ENCODE measurements around the gene MYH14. TPM values are rescaled to one million over a fixed set of nuclear protein-coding genes. Genes with fewer than 3 reads are reported as not detected.

The MYH14 gene
- total and polyA plus RNA-seq, 2 of the 8 experiments (the other 6 are each of a cell fraction or from before 2014, with no cell fraction given) = 17.3 to 28.6 TPM

DNA sequence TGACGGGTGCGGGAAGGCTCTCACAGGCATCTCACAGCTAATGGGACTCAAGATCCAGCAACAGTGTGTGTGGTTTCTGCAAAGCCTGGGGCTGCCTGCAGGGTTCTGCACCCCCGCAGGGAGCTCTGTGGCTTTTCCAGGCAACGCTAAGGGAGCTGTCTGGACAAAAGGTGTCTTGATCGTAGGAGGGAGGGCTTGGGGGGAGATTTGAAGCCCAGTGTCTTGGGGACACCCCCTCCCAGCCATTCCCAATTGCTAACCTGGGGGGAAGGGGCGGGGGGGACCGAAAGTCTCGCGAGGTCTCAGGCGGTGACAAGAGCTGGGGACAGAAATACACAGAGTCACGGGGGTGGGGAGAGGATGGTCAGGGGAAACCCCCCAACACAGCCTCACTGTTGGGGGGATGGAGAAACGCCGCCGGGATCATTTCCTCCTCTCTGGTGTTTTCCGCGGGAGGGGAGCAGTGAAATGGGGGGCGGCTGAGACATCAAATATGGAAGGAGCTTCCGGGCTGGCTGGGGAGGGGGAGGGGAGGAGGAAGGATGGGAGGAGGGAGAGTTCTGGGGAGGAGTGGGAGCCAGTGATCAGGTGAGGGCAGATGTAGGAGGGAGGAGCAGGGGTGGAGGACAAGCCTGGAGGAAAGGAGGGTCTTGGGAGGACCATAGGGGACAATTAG is 112.5 kb downstream of the MYH14 start (continued):
- TF ChIP-seq, protein P1, sequence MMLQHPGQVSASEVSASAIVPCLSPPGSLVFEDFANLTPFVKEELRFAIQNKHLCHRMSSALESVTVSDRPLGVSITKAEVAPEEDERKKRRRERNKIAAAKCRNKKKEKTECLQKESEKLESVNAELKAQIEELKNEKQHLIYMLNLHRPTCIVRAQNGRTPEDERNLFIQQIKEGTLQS (IDR thresholded peaks at IDR 0.05; ENCODE audit: insufficient read depth, low read depth, low read length) = no peak
- TF ChIP-seq EGR1 (IDR thresholded peaks at IDR 0.05; ENCODE audit: borderline replicate concordance, low read depth, low read length) (peak; percentile 53; the same call in 1 of the 2 replicates), POU5F1 (IDR thresholded peaks at IDR 0.05; ENCODE audit: low read depth, low read length) (no peak), TBP (IDR thresholded peaks at IDR 0.05; ENCODE audit: low read depth, low read length) (no peak; the same call in 1 of the 2 replicates), CHD2 (IDR thresholded peaks at IDR 0.05; ENCODE audit: low read length) (peak; percentile 86), JUN (IDR thresholded peaks at IDR 0.05; ENCODE audit: low read depth, low read length) (no peak), CBX5 (IDR thresholded peaks at IDR 0.05; ENCODE audit: low read depth, low read length) (no peak), SIX5 (IDR thresholded peaks at IDR 0.05; ENCODE audit: low read depth, low read length) (no peak), CBX8 (IDR thresholded peaks at IDR 0.05; ENCODE audit: borderline replicate concordance, low read depth, low read length) (no peak), POLR2AphosphoS5 (IDR thresholded peaks at IDR 0.05; ENCODE audit: low read depth, low read length) (no peak), SP1 (IDR thresholded peaks at IDR 0.05; ENCODE audit: low read depth, low read length) (0 out of 2 replicates have a peak, but pooled peaks have one; percentile 27), HDAC2 (IDR thresholded peaks at IDR 0.05; ENCODE audit: borderline replicate concordance in 1 of 2, low read depth in 2 of 2, low read length in 2 of 2) (peak in 1 of 2 experiments; percentile 34; a peak in 1 of 4 replicates), ZNF274 (IDR thresholded peaks at IDR 0.05; ENCODE audit: borderline replicate concordance, extremely low read depth, low read length) (no peak), EP300 (IDR thresholded peaks at IDR 0.05; ENCODE audit: borderline replicate concordance in 1 of 2, low read depth in 2 of 2, low read length in 2 of 2) (no peak), RXRA (IDR thresholded peaks at IDR 0.05; ENCODE audit: insufficient read depth, low read depth, low read length) (no peak), TCF12 (IDR thresholded peaks at IDR 0.05; ENCODE audit: low read depth, low read length) (no peak), JUND (IDR thresholded peaks at IDR 0.05; ENCODE audit: low read length) (no peak), CEBPB (IDR thresholded peaks at IDR 0.05; ENCODE audit: low read depth, low read length) (no peak), NANOG (IDR thresholded peaks at IDR 0.05; ENCODE audit: insufficient read depth, low read depth, low read length, poor library complexity, severe bottlenecking) (no peak), FOSL1 (IDR thresholded peaks at IDR 0.05; ENCODE audit: insufficient read depth, low read depth, low read length) (no peak), SP4 (IDR thresholded peaks at IDR 0.05; ENCODE audit: low read length) (peak; percentile 23; the same call in 1 of the 2 replicates), BCL11A (IDR thresholded peaks at IDR 0.05; ENCODE audit: low read depth in 2 of 2, low read length in 2 of 2) (no peak), CHD1 (IDR thresholded peaks at IDR 0.05; ENCODE audit: low read depth, low read length) (no peak), RBBP5 (IDR thresholded peaks at IDR 0.05; ENCODE audit: borderline replicate concordance, low read depth, low read length) (no peak)
- TF ChIP-seq, protein P2, sequence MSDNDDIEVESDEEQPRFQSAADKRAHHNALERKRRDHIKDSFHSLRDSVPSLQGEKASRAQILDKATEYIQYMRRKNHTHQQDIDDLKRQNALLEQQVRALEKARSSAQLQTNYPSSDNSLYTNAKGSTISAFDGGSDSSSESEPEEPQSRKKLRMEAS (IDR thresholded peaks at IDR 0.05) = no peak; the same call in 1 of the 2 replicates
